ENCODE measurements around the gene TALDO1. TPM values are rescaled to one million over a fixed set of nuclear protein-coding genes. Genes with fewer than 3 reads are reported as not detected.

TALDO1 gene
- total RNA-seq, 2 donors from 2014 or later = 132 to 232 TPM

- ATAC-seq (ENCODE audit: insufficient number of reproducible peaks, low FRiP score, low read depth) (no peak), DNase-seq (ENCODE audit: low spot score) (no peak)
Measured at GRCh38 chr11:772429-773390, 25.4 kb downstream of the TALDO1 start.

DNA sequence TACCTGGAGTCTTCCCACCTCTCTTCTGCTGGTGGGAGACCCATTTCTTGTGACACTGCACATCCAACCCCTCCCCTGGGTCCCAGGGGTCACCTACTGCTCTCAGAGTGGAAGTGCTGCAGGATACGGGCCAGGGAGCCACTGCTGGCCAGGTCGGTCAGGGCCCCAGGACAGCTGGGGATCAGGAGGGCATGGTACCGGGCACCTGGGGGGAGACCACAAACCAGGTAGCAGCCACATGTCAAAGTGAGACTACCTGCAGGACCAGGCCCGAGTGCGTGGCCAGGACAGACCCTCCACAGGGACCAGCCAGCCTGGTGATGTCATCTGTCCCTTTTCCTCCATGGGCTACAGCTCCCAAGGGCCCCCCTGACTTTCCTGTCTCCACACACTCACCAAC, 26.2 kb downstream of the TALDO1 start:
- H3K27ac ChIP-seq = no peak overlapping the region
- TF ChIP-seq, protein P1, sequence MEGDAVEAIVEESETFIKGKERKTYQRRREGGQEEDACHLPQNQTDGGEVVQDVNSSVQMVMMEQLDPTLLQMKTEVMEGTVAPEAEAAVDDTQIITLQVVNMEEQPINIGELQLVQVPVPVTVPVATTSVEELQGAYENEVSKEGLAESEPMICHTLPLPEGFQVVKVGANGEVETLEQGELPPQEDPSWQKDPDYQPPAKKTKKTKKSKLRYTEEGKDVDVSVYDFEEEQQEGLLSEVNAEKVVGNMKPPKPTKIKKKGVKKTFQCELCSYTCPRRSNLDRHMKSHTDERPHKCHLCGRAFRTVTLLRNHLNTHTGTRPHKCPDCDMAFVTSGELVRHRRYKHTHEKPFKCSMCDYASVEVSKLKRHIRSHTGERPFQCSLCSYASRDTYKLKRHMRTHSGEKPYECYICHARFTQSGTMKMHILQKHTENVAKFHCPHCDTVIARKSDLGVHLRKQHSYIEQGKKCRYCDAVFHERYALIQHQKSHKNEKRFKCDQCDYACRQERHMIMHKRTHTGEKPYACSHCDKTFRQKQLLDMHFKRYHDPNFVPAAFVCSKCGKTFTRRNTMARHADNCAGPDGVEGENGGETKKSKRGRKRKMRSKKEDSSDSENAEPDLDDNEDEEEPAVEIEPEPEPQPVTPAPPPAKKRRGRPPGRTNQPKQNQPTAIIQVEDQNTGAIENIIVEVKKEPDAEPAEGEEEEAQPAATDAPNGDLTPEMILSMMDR (IDR thresholded peaks at IDR 0.05) = no peak
- H3K4me3 ChIP-seq = no peak overlapping the region
- H3K4me1 ChIP-seq (ENCODE audit: control insufficient read depth in 1 of 2, low read depth in 2 of 2) = peaks cover 15 to 32% of the 10 kb centered on the region in 2 donors
- ATAC-seq (ENCODE audit: insufficient number of reproducible peaks, low FRiP score, low read depth) (no peak), DNase-seq (ENCODE audit: low spot score) (no peak)
- H3K9me3 ChIP-seq = no peaks in the 10 kb centered on the region
- H3K36me3 ChIP-seq = peaks cover 20% of the 10 kb centered on the region
- H3K27me3 ChIP-seq (replicated peaks; ENCODE audit: insufficient read depth) = no peaks in the 10 kb centered on the region

More at GRCh38 chr11:772429-773390, 25.4 kb downstream of the TALDO1 start:
- Histone ChIP-seq H3K4me3 (no peak overlapping the region), H3K4me1 (ENCODE audit: control insufficient read depth in 1 of 2, low read depth in 2 of 2) (peaks cover 11 to 25% of the 10 kb centered on the region in 2 donors), H3K9me3 (no peaks in the 10 kb centered on the region), H3K27me3 (replicated peaks; ENCODE audit: insufficient read depth) (no peaks in the 10 kb centered on the region), H3K27ac (no peak overlapping the region), H3K36me3 (peaks cover 20% of the 10 kb centered on the region)
- TF ChIP-seq, protein P1 (IDR thresholded peaks at IDR 0.05) = no peak

DNA sequence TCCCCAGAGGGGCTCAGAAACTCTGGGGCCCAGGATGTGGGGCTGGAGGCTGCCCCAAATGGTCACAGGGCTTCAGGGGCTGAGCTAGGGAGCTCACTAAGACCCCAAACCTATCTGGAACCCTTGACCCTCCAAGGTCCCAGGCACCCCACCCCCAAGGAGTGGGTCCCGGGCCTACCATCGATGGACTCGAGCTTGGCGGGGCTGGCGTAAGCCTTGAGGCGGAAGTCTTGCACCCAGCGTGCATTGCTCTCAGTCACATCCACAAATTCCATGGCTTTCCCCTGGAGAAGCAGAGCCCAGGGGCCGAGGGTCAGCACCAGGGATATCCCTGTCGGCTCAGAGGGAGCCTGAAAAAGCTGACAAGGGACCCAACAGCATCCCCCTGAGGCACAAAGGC, 26.6 kb downstream of the TALDO1 start:
- Histone ChIP-seq H3K9me3 (no peaks in the 10 kb centered on the region), H3K4me1 (ENCODE audit: control insufficient read depth in 1 of 2, low read depth in 2 of 2) (peaks cover 15 to 34% of the 10 kb centered on the region in 2 donors), H3K4me3 (no peak overlapping the region), H3K36me3 (peaks cover 20% of the 10 kb centered on the region), H3K27me3 (replicated peaks; ENCODE audit: insufficient read depth) (no peaks in the 10 kb centered on the region), H3K27ac (no peak overlapping the region)
- ATAC-seq (ENCODE audit: insufficient number of reproducible peaks, low FRiP score, low read depth) (no peak), DNase-seq (ENCODE audit: low spot score) (no peak)
- TF ChIP-seq, protein P1 (IDR thresholded peaks at IDR 0.05) = no peak

DNA sequence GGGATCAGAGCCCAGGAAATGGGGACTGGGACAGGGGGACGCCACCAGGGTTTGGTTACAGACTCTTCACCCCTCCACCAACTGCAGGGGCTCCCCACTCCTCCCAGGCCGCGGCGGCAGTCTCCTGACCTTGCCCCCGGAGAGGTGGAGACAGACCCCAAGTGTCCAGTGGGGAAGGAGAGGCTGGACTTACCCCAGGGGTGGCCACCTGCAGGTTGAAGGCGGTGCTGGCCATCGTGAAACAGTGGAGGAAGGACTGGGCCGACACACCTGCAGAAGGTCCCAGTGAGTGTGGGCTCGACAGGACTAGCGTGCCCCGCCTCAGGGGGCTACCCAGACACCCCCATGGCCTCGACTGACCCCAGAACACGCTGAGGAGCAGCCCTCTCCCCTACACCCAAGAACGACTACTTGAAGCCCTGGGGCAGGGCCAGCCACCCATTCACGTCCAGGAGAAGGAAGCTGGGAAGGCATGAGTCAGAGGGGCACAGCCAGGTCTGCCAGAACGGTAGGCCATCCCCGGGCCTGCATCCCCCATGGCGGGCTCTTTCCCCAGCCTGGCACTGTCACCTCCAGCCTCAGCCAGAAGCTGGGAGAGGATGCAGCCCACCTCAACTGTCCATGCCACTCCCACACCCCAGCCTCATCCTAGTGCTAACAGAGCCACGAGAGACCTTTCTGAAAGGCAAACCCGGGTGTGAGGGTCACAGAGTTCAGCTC, 27.8 kb downstream of the TALDO1 start:
- Histone ChIP-seq H3K4me3 (no peak overlapping the region), H3K27me3 (replicated peaks; ENCODE audit: insufficient read depth) (no peaks in the 10 kb centered on the region), H3K27ac (no peak overlapping the region), H3K36me3 (peaks cover 16% of the 10 kb centered on the region), H3K9me3 (no peaks in the 10 kb centered on the region), H3K4me1 (ENCODE audit: control insufficient read depth in 1 of 2, low read depth in 2 of 2) (peaks cover 15 to 34% of the 10 kb centered on the region in 2 donors)
- no peak for DNase-seq (ENCODE audit: low spot score)
- TF ChIP-seq, protein P1 (IDR thresholded peaks at IDR 0.05) = no peak
- no peak for ATAC-seq (ENCODE audit: insufficient number of reproducible peaks, low FRiP score, low read depth)

- no peak for DNase-seq (ENCODE audit: low spot score)
- Histone ChIP-seq H3K27ac (no peak overlapping the region), H3K27me3 (replicated peaks; ENCODE audit: insufficient read depth) (no peaks in the 10 kb centered on the region), H3K4me3 (peak overlapping the region; percentile 89), H3K4me1 (ENCODE audit: control insufficient read depth in 1 of 2, low read depth in 2 of 2) (peaks cover 15 to 34% of the 10 kb centered on the region in 2 donors), H3K9me3 (no peaks in the 10 kb centered on the region), H3K36me3 (peaks cover 6% of the 10 kb centered on the region)
- TF ChIP-seq, protein P1 (IDR thresholded peaks at IDR 0.05) = no peak
- ATAC-seq (ENCODE audit: insufficient number of reproducible peaks, low FRiP score, low read depth) = no peak
Measured at GRCh38 chr11:776263-776560, 28.9 kb downstream of the TALDO1 start.

Data from thoracic aorta (tissue), 2 donors.